ENCODE results near the gene TNIP1.

Gene TNIP1

DNA sequence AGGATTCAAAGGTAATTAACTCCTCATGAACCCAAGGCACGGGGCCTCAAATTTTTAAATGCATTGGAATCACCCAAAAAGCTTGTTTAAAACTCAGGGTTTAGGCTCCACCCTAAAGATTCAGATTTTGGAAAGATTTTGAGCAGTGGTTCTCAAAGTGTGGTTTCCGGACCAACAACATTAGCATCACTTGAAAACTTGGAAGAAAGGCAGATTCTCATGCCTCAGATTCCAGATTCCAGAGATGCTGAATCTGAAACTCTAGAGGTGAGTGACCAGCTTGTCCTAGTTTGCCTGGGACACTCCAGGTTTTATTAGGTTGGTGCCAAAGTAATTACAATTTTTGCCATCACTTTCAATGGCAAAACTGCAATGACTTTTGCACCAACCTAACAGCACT is 24.7 kb upstream of the TNIP1 start:
- no peak overlapping the region for H3K4me2 ChIP-seq (ENCODE audit: low read length)
- H3K27me3 ChIP-seq (ENCODE audit: insufficient read depth, low read length), result no peaks in the 10 kb centered on the region
- H2BK12ac ChIP-seq (ENCODE audit: low read length), result no peak overlapping the region
- no peak overlapping the region for H3K18ac ChIP-seq (ENCODE audit: low read length)
- no peak overlapping the region for H2AFZ ChIP-seq (ENCODE audit: insufficient read depth, low read length, poor library complexity)
- no peak overlapping the region for H3K27ac ChIP-seq (ENCODE audit: low read depth, low read length)
- H3K9me3 ChIP-seq (ENCODE audit: insufficient read depth, low read depth, low read length), result no peaks in the 10 kb centered on the region
- no peaks in the 10 kb centered on the region for H3K79me1 ChIP-seq (ENCODE audit: low read length)
- no peak overlapping the region for H2AK5ac ChIP-seq (ENCODE audit: low read length)
- H4K12ac ChIP-seq (ENCODE audit: low read depth, low read length), result no peak overlapping the region
- no peak overlapping the region for H4K91ac ChIP-seq (ENCODE audit: low read depth, low read length)
- no peak overlapping the region for H3K9ac ChIP-seq (ENCODE audit: low read length)
- H3K4me1 ChIP-seq (ENCODE audit: control insufficient read depth in 1 of 2, insufficient read depth in 2 of 2, low read length in 2 of 2), result no peaks in the 10 kb centered on the region
- WGBS (ENCODE audit: extremely low coverage, insufficient coverage, insufficient read length), result no CpG with 5 or more reads among the region's 2 CpGs
- no peak overlapping the region for H3K4ac ChIP-seq (ENCODE audit: low read depth, low read length)
- H3K36me3 ChIP-seq (ENCODE audit: control insufficient read depth in 1 of 2, insufficient read depth in 2 of 2, low read length in 2 of 2), result peaks cover 35 to 54% of the 10 kb centered on the region in 2 experiments
- DNase-seq, result peak in 1 of 2 donors; percentile 69
- no peak overlapping the region for H2BK5ac ChIP-seq (ENCODE audit: low read depth, low read length, poor library complexity)
- H3K14ac ChIP-seq (ENCODE audit: low read length), result no peak overlapping the region
- no peak overlapping the region for H3K23ac ChIP-seq (ENCODE audit: low read length)
- no peaks in the 10 kb centered on the region for H3K79me2 ChIP-seq (ENCODE audit: control insufficient read depth, insufficient read depth, low read length, poor library complexity)
- no peak overlapping the region for H3K4me3 ChIP-seq (ENCODE audit: low read depth, low read length)
- no peak overlapping the region for H2BK120ac ChIP-seq (ENCODE audit: insufficient read depth, low read length, poor library complexity)
- no peak overlapping the region for H4K8ac ChIP-seq (ENCODE audit: low read depth, low read length)

DNA sequence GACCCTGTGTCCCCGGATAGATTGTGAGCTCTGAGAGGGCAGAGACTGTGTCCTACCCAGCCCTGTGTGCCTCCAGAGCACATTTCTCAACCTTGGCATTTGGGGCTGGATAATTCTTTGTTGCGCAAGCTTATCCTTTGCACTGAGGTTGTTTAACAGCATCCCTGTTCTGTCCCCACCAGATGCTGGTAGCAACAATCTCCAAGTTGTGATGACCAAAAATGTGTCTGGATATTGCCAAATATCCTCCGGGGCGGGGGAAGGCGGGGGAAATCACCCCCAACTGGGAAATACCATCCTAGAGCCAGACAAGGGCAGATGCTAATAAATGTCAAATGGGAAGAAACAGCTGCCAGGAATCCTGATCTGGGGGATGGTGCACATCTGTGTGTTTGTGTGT is 24.0 kb upstream of the TNIP1 start:
- Histone ChIP-seq H3K18ac (ENCODE audit: low read length) (no peak overlapping the region), H3K14ac (ENCODE audit: low read length) (no peak overlapping the region), H2BK120ac (ENCODE audit: insufficient read depth, low read length, poor library complexity) (no peak overlapping the region), H3K4me1 (ENCODE audit: control insufficient read depth in 1 of 2, insufficient read depth in 2 of 2, low read length in 2 of 2) (no peaks in the 10 kb centered on the region), H3K4ac (ENCODE audit: low read depth, low read length) (no peak overlapping the region), H2BK5ac (ENCODE audit: low read depth, low read length, poor library complexity) (no peak overlapping the region), H3K36me3 (ENCODE audit: control insufficient read depth in 1 of 2, insufficient read depth in 2 of 2, low read length in 2 of 2) (peaks cover 33 to 56% of the 10 kb centered on the region in 2 experiments), H3K79me2 (ENCODE audit: control insufficient read depth, insufficient read depth, low read length, poor library complexity) (no peaks in the 10 kb centered on the region), H2BK12ac (ENCODE audit: low read length) (no peak overlapping the region), H3K9me3 (ENCODE audit: insufficient read depth, low read depth, low read length) (no peaks in the 10 kb centered on the region), H4K12ac (ENCODE audit: low read depth, low read length) (no peak overlapping the region), H3K79me1 (ENCODE audit: low read length) (no peaks in the 10 kb centered on the region), H3K4me2 (ENCODE audit: low read length) (no peak overlapping the region), H4K8ac (ENCODE audit: low read depth, low read length) (no peak overlapping the region), H3K9ac (ENCODE audit: low read length) (no peak overlapping the region), H3K27me3 (ENCODE audit: insufficient read depth, low read length) (no peaks in the 10 kb centered on the region), H2AFZ (ENCODE audit: insufficient read depth, low read length, poor library complexity) (no peak overlapping the region), H3K23ac (ENCODE audit: low read length) (no peak overlapping the region), H3K4me3 (ENCODE audit: low read depth, low read length) (no peak overlapping the region), H4K91ac (ENCODE audit: low read depth, low read length) (no peak overlapping the region), H2AK5ac (ENCODE audit: low read length) (no peak overlapping the region), H3K27ac (ENCODE audit: low read depth, low read length) (no peak overlapping the region)
- no CpG with 5 or more reads among the region's 5 CpGs for WGBS (ENCODE audit: extremely low coverage, insufficient coverage, insufficient read length)
- peak; percentile 97 to 100 for DNase-seq

- Histone ChIP-seq H3K79me2 (ENCODE audit: control insufficient read depth, insufficient read depth, low read length, poor library complexity) (no peaks in the 10 kb centered on the region), H3K14ac (ENCODE audit: low read length) (no peak overlapping the region), H2BK120ac (ENCODE audit: insufficient read depth, low read length, poor library complexity) (no peak overlapping the region), H3K23ac (ENCODE audit: low read length) (no peak overlapping the region), H3K36me3 (ENCODE audit: control insufficient read depth in 1 of 2, insufficient read depth in 2 of 2, low read length in 2 of 2) (peaks cover 17 to 34% of the 10 kb centered on the region in 2 experiments), H3K9me3 (ENCODE audit: insufficient read depth, low read depth, low read length) (no peaks in the 10 kb centered on the region), H3K27me3 (ENCODE audit: insufficient read depth, low read length) (no peaks in the 10 kb centered on the region), H2AFZ (ENCODE audit: insufficient read depth, low read length, poor library complexity) (no peak overlapping the region), H3K9ac (ENCODE audit: low read length) (no peak overlapping the region), H3K4ac (ENCODE audit: low read depth, low read length) (no peak overlapping the region), H3K18ac (ENCODE audit: low read length) (no peak overlapping the region), H3K4me1 (ENCODE audit: control insufficient read depth in 1 of 2, insufficient read depth in 2 of 2, low read length in 2 of 2) (peaks cover 0 to 2% of the 10 kb centered on the region in 2 experiments), H4K91ac (ENCODE audit: low read depth, low read length) (peak overlapping the region; percentile 6), H4K8ac (ENCODE audit: low read depth, low read length) (no peak overlapping the region), H2BK12ac (ENCODE audit: low read length) (no peak overlapping the region), H2AK5ac (ENCODE audit: low read length) (no peak overlapping the region), H3K27ac (ENCODE audit: low read depth, low read length) (no peak overlapping the region), H4K12ac (ENCODE audit: low read depth, low read length) (no peak overlapping the region), H2BK5ac (ENCODE audit: low read depth, low read length, poor library complexity) (no peak overlapping the region), H3K4me2 (ENCODE audit: low read length) (no peak overlapping the region), H3K4me3 (ENCODE audit: low read depth, low read length) (no peak overlapping the region), H3K79me1 (ENCODE audit: low read length) (no peaks in the 10 kb centered on the region)
- WGBS (ENCODE audit: extremely low coverage, insufficient coverage, insufficient read length), result no CpG with 5 or more reads among the region's 4 CpGs
- no peak for DNase-seq
Measured at GRCh38 chr5:151101746-151102145, 20.9 kb upstream of the TNIP1 start.

DNA sequence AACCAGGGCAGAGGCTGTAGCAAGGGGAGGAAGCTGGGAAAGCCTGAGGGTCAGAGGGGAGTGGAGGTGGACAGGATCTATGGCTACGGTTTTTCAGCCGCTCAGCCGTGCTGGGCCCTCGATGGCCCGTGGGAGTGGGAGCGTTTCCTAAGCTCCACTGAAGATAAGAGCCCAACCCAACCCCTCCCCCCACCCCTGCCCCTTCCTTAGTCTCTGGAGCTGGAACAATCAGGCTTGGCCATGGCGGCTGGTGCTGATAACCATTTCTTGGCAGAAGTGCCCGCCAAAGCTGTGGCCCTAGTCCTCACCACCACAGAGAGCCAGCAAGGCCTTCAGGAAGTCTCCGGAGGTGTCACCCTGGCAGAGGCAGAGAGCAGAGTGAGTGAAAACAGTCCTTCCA is 20.3 kb upstream of the TNIP1 start:
- Histone ChIP-seq H2AK5ac (ENCODE audit: low read length) (no peak overlapping the region), H3K9me3 (ENCODE audit: insufficient read depth, low read depth, low read length) (no peaks in the 10 kb centered on the region), H3K4ac (ENCODE audit: low read depth, low read length) (no peak overlapping the region), H4K91ac (ENCODE audit: low read depth, low read length) (no peak overlapping the region), H3K4me3 (ENCODE audit: low read depth, low read length) (no peak overlapping the region), H3K23ac (ENCODE audit: low read length) (no peak overlapping the region), H2AFZ (ENCODE audit: insufficient read depth, low read length, poor library complexity) (no peak overlapping the region), H3K14ac (ENCODE audit: low read length) (no peak overlapping the region), H2BK12ac (ENCODE audit: low read length) (no peak overlapping the region), H4K8ac (ENCODE audit: low read depth, low read length) (no peak overlapping the region), H3K18ac (ENCODE audit: low read length) (no peak overlapping the region), H3K9ac (ENCODE audit: low read length) (no peak overlapping the region), H3K79me1 (ENCODE audit: low read length) (no peaks in the 10 kb centered on the region), H3K27ac (ENCODE audit: low read depth, low read length) (no peak overlapping the region), H3K36me3 (ENCODE audit: control insufficient read depth in 1 of 2, insufficient read depth in 2 of 2, low read length in 2 of 2) (peaks cover 15 to 31% of the 10 kb centered on the region in 2 experiments), H4K12ac (ENCODE audit: low read depth, low read length) (no peak overlapping the region), H3K4me2 (ENCODE audit: low read length) (no peak overlapping the region), H2BK5ac (ENCODE audit: low read depth, low read length, poor library complexity) (no peak overlapping the region), H3K79me2 (ENCODE audit: control insufficient read depth, insufficient read depth, low read length, poor library complexity) (no peaks in the 10 kb centered on the region), H3K27me3 (ENCODE audit: insufficient read depth, low read length) (no peaks in the 10 kb centered on the region), H2BK120ac (ENCODE audit: insufficient read depth, low read length, poor library complexity) (no peak overlapping the region), H3K4me1 (ENCODE audit: control insufficient read depth in 1 of 2, insufficient read depth in 2 of 2, low read length in 2 of 2) (peaks cover 0 to 2% of the 10 kb centered on the region in 2 experiments)
- WGBS (ENCODE audit: extremely low coverage, insufficient coverage, insufficient read length), result no CpG with 5 or more reads among the region's 9 CpGs
- DNase-seq, result no peak

Measured in trophoblast cell (in vitro differentiated cells and primary cell).